Ishikawa (cell line): ENCODE measurements around the gene GRAMD1A.

Source experiments
- CEBPB ChIP-seq: IDR thresholded peaks from 2 replicates; pipeline ENCODE4 v1.6.1; 2012
- CREB1 ChIP-seq: IDR thresholded peaks from 2 replicates; pipeline ENCODE4 v1.6.1; 2012; ENCODE audit warnings: low read depth
- EGR1 ChIP-seq: IDR thresholded peaks from 2 replicates; pipeline ENCODE4 v1.6.1; 2012
- EP300 ChIP-seq: IDR thresholded peaks from 2 replicates; pipeline ENCODE4 v1.6.1; 2012; ENCODE audit warnings: borderline replicate concordance
- FOXM1 ChIP-seq: IDR thresholded peaks from 2 replicates; pipeline ENCODE4 v1.6.1; 2012; ENCODE audit warnings: low read depth, borderline replicate concordance
- NFIC ChIP-seq: IDR thresholded peaks from 2 replicates; pipeline ENCODE4 v1.6.1; 2012
- RAD21 ChIP-seq: IDR thresholded peaks from 2 replicates; pipeline ENCODE4 v1.6.1; 2012; ENCODE audit warnings: low read depth
- TAF1 ChIP-seq: IDR thresholded peaks from 2 replicates; pipeline ENCODE4 v1.6.1; 2012; ENCODE audit warnings: low read depth, mild to moderate bottlenecking
- TCF12 ChIP-seq: IDR thresholded peaks from 2 replicates; pipeline ENCODE4 v1.6.1; 2012; ENCODE audit warnings: low read depth
- TEAD4 ChIP-seq: IDR thresholded peaks from 2 replicates; pipeline ENCODE4 v1.6.1; 2012
- USF1 ChIP-seq: IDR thresholded peaks from 2 replicates; pipeline ENCODE4 v1.6.1; 2012
- YY1 ChIP-seq: IDR thresholded peaks from 2 replicates; pipeline ENCODE4 v1.6.1; 2012; ENCODE audit warnings: low read depth
- ZBTB7A ChIP-seq: IDR thresholded peaks from 2 replicates; pipeline ENCODE4 v1.6.1; 2012; ENCODE audit warnings: low read depth
- TF ChIP-seq, protein P1 (sequence below): IDR thresholded peaks from 2 replicates; pipeline ENCODE4 v1.6.1; 2012; ENCODE audit warnings: low read depth, mild to moderate bottlenecking
- TF ChIP-seq, protein P2 (sequence below): IDR thresholded peaks from 2 replicates; pipeline ENCODE4 v1.6.1; 2012

GRAMD1A gene

GRCh38 chr19:35031072-35031881, 31.2 kb downstream of the GRAMD1A start:
- no peak for TF ChIP-seq RAD21
- no peak for TF ChIP-seq NFIC
- no peak for TF ChIP-seq ZBTB7A
- TF ChIP-seq CREB1: no peak
- no peak for TF ChIP-seq EGR1
- TF ChIP-seq TCF12: no peak
- TF ChIP-seq FOXM1: no peak
- TF ChIP-seq, protein P1, sequence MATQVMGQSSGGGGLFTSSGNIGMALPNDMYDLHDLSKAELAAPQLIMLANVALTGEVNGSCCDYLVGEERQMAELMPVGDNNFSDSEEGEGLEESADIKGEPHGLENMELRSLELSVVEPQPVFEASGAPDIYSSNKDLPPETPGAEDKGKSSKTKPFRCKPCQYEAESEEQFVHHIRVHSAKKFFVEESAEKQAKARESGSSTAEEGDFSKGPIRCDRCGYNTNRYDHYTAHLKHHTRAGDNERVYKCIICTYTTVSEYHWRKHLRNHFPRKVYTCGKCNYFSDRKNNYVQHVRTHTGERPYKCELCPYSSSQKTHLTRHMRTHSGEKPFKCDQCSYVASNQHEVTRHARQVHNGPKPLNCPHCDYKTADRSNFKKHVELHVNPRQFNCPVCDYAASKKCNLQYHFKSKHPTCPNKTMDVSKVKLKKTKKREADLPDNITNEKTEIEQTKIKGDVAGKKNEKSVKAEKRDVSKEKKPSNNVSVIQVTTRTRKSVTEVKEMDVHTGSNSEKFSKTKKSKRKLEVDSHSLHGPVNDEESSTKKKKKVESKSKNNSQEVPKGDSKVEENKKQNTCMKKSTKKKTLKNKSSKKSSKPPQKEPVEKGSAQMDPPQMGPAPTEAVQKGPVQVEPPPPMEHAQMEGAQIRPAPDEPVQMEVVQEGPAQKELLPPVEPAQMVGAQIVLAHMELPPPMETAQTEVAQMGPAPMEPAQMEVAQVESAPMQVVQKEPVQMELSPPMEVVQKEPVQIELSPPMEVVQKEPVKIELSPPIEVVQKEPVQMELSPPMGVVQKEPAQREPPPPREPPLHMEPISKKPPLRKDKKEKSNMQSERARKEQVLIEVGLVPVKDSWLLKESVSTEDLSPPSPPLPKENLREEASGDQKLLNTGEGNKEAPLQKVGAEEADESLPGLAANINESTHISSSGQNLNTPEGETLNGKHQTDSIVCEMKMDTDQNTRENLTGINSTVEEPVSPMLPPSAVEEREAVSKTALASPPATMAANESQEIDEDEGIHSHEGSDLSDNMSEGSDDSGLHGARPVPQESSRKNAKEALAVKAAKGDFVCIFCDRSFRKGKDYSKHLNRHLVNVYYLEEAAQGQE: no peak
- no peak for TF ChIP-seq USF1
- no peak for TF ChIP-seq CEBPB
- no peak for TF ChIP-seq EP300
- no peak for TF ChIP-seq TEAD4
- TF ChIP-seq YY1: no peak
- no peak for TF ChIP-seq TAF1
- TF ChIP-seq, protein P2, sequence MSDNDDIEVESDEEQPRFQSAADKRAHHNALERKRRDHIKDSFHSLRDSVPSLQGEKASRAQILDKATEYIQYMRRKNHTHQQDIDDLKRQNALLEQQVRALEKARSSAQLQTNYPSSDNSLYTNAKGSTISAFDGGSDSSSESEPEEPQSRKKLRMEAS: no peak

DNA sequence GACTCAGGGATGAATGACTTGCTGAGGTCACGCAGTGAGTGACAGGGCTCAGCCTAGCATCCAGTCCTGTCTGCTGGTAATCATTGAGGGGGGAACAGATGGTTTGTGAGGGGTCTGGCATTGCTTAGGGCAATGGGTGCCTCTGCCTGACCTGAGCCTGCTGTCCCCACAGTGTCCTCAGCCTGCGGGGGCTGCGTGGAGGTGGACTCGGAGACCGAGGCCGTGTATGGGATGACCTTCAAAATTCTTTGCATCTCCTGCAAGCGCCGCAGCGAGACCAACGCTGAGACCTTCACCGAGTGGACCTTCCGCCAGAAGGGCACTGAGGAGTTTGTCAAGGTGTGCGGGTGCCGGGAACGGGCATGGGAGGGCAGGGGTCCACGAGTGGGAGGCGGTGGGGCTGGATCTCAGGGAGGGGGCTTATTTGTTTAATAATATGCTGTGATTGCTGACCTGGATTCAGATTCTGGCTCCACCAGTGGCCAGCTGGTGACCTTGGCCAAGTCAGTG, 32.3 kb downstream of the GRAMD1A start:
- TF ChIP-seq ZBTB7A: no peak
- no peak for TF ChIP-seq CREB1
- no peak for TF ChIP-seq YY1
- TF ChIP-seq TEAD4: no peak
- no peak for TF ChIP-seq CEBPB
- no peak for TF ChIP-seq FOXM1
- no peak for TF ChIP-seq USF1
- TF ChIP-seq TAF1: no peak
- TF ChIP-seq NFIC: no peak
- TF ChIP-seq EGR1: no peak
- no peak for TF ChIP-seq RAD21
- no peak for TF ChIP-seq TCF12
- TF ChIP-seq, protein P2: no peak
- TF ChIP-seq, protein P1: no peak
- TF ChIP-seq EP300: no peak

- no peak for TF ChIP-seq FOXM1
- TF ChIP-seq NFIC: no peak
- no peak for TF ChIP-seq TCF12
- TF ChIP-seq TEAD4: no peak
- no peak for TF ChIP-seq YY1
- no peak for TF ChIP-seq ZBTB7A
These were observed 33.2 kb downstream of the GRAMD1A start for GRCh38 chr19:35033067-35034004.

GRCh38 chr19:35034005-35034502, 33.9 kb downstream of the GRAMD1A start:
- no peak for TF ChIP-seq TEAD4

DNA sequence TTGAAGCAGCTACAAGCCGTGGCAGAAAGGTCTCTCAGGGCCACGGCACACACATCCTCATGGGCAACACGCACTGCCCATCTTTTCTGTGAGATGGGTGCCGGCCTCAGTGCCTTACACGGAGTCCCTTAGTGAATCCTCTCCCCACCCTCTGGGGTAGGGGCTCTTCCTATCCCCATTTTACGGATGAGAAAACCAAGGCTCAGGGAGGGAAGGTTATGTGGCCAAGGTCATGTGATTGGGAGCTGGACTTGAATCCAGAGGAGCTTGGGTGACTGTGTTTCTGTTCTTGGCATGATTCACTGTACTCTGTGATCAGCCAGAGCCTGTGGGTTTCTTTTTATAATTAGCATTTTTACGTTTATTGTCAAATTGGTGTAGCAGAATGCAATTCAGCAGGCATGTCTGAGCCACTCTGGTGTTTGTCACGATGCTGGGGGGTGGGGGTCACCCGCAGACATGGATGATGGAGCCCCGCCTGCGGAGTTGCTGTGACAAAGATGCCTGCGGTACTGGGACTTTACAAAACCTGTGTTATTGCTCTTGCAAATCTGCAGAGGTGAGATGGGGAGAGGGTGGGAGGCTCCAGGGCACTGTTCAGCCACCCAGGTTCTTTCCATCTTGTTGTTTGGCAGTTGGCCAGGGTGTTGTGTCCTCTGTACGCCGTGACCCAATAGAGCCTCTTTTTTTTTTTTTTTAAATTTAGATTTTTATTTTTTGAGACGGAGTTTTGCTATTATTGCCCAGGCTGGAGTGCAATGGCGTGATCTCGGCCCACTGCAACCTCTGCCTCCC, 34.7 kb downstream of the GRAMD1A start:
- no peak for TF ChIP-seq TCF12
- TF ChIP-seq CEBPB: no peak
- no peak for TF ChIP-seq NFIC
- TF ChIP-seq TEAD4: no peak
- TF ChIP-seq CREB1: no peak
- TF ChIP-seq TAF1: no peak
- TF ChIP-seq EP300: no peak
- TF ChIP-seq, protein P2: no peak
- TF ChIP-seq YY1: no peak
